HepG2 (cell line): ENCODE data around the gene IQCH. TPM values are rescaled to one million over a fixed set of nuclear protein-coding genes. Genes with fewer than 3 reads are reported as not detected.

Experiments
- BCL6 ChIP-seq: IDR thresholded peaks from 2 replicates; pipeline ENCODE4 v1.6.1; 2016; ENCODE audit warnings: missing genetic modification reagents, missing compliant biosample characterization
- HDAC2 ChIP-seq: sonication (generic); formaldehyde crosslinking; IDR thresholded peaks from 2 replicates; pipeline ENCODE4 v1.4.0; 2020; ENCODE audit warnings: missing genetic modification reagents
- KLF9 ChIP-seq: IDR thresholded peaks from 2 replicates; pipeline ENCODE4 v1.6.1; 2016; ENCODE audit warnings: low read depth
- NFE2L1 ChIP-seq: sonication (generic); formaldehyde crosslinking; IDR thresholded peaks from 2 replicates; pipeline ENCODE4 v1.4.0; 2020; ENCODE audit warnings: missing genetic modification reagents, mild to moderate bottlenecking, borderline replicate concordance
- PRMT3 ChIP-seq: sonication (generic); formaldehyde crosslinking; IDR thresholded peaks from 2 replicates; pipeline ENCODE4 v1.8.1; 2022; ENCODE audit warnings: low read depth, mild to moderate bottlenecking, moderate library complexity, missing genetic modification reagents, borderline replicate concordance
- ZFP36L1 ChIP-seq: sonication (generic); formaldehyde crosslinking; IDR thresholded peaks from 2 replicates; pipeline ENCODE4 v1.8.0; 2022; ENCODE audit warnings: mild to moderate bottlenecking, missing genetic modification reagents, moderate library complexity
- ZNF318 ChIP-seq: sonication (generic); formaldehyde crosslinking; IDR thresholded peaks from 2 replicates; pipeline ENCODE4 v1.4.0; 2020; ENCODE audit warnings: mild to moderate bottlenecking, missing genetic modification reagents
- polyA plus RNA-seq, 8 experiments: library from polyadenylated mRNA; depleted of rRNA in 3 of 8; stranded (reverse) in 7 of 8; unstranded in 1 of 8; fragments of >200 nt; fragmentation: Illumina TruSeq in 4 of 8; extraction: Trizol in 4 of 8; gene quantifications; 2 replicates each; pipeline versions ENCODE4 v1.2.1 to v1.2.3, GENCODE V29; 2011 to 2016; ENCODE audit warnings: low read depth in 4 of 8, missing spikeins in 1 of 8, mixed read lengths in 1 of 8; ENCODE audit not compliant: insufficient read depth in 1 of 8
- total RNA-seq, 5 experiments: library from RNA; depleted of rRNA; stranded (reverse); fragments of >200 nt; fragmentation: Illumina TruSeq; extraction: Trizol; gene quantifications; 2 replicates each; pipeline ENCODE4 v1.2.3, GENCODE V29; 2016; ENCODE audit warnings: low read depth in 1 of 5

IQCH gene
- total and polyA plus RNA-seq, 2 of the 13 experiments (the other 11 are each of a cell fraction or from before 2014, with no cell fraction given), result 0.16 to 0.55 TPM

DNA sequence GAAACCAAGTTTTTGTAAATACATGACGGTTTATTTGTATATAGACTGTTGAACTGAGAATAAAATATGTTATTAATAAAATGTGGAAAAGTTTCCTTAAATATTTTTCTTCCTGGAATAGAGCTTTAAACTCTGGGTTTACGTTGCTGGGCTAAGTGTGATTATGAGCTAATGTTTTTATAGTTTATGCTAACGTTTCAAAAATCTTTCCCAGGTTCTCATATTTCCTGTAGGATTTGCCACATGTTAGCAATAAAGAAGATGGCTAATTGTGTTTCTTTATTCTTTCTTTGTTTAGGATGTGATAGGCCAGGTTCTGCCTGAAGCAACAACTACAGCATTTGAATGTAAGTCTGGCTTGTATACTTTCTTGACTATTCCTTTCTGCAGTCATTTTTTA is 295.1 kb downstream of the IQCH start (continued):
- TF ChIP-seq ZNF318, result no peak
- no peak for TF ChIP-seq BCL6 (CRISPR knock-in tag)
- TF ChIP-seq KLF9 (CRISPR knock-in tag), result no peak
- no peak for TF ChIP-seq HDAC2
- no peak for TF ChIP-seq NFE2L1
- TF ChIP-seq ZFP36L1 (CRISPR knock-in tag), result no peak
- TF ChIP-seq PRMT3, result no peak
